Right lobe of liver (tissue), 6 donors: Measurements from ENCODE around the gene SLC4A5. TPM values are rescaled to one million over a fixed set of nuclear protein-coding genes. Genes with fewer than 3 reads are reported as not detected.
A peak's percentile ranks its signal among the peaks of the same experiment; 100 is the strongest.

Source experiments
- ATAC-seq, 4 donors: fragments of 200-7000 bp; cut with Tn5 transposase; one replicate each; pipeline ENCODE4 v1.9.1; 2020; ENCODE audit warnings: mild to moderate bottlenecking in 4 of 4, moderate library complexity in 4 of 4
- DNase-seq, 3 donors: peaks; one replicate each; pipeline ENCODE4 v3.0.0-alpha.2; 2020
- H3K27ac ChIP-seq, 3 donors: fragments of 200-600 bp; one replicate each; pipeline ENCODE4 v1.8.0; 2022
- H3K27me3 ChIP-seq, 2 donors: fragments of 200-600 bp; one replicate each; pipeline ENCODE4 v1.8.0; 2022
- H3K36me3 ChIP-seq, 4 donors: fragments of 200-600 bp; sonication (generic) in 1 of 4; one replicate each; pipeline versions ENCODE4 v1.5.1 to v1.8.0; 2017 to 2022; ENCODE audit warnings: control low read depth in 1 of 4
- H3K4me1 ChIP-seq, 4 donors: fragments of 200-600 bp; sonication (generic) in 1 of 4; one replicate each; pipeline versions ENCODE4 v1.5.1 to v1.8.0; 2017 to 2022; ENCODE audit warnings: control low read depth in 1 of 4
- H3K4me3 ChIP-seq, 3 donors: fragments of 200-600 bp; one replicate each; pipeline ENCODE4 v1.8.0; 2022
- H3K9me3 ChIP-seq, 4 donors: fragments of 200-600 bp; sonication (generic) in 1 of 4; one replicate each; pipeline versions ENCODE4 v1.5.1 to v1.8.0; 2017 to 2022; ENCODE audit warnings: control low read depth in 1 of 4
- CTCF ChIP-seq, 4 donors: fragments of 200-600 bp in 3 of 4; fragments of 450-650 bp in 1 of 4; IDR thresholded peaks; one replicate each; pipeline versions ENCODE4 v1.5.1 to v1.8.0; 2016 to 2022; ENCODE audit warnings: antibody characterized with exemption in 4 of 4, mild to moderate bottlenecking in 2 of 4
- POLR2A ChIP-seq: fragments of 450-650 bp; IDR thresholded peaks from one replicate; pipeline ENCODE4 v1.6.1; 2017; ENCODE audit warnings: antibody characterized with exemption, mild to moderate bottlenecking
- WGBS: methylation state at CpG from one replicate; pipeline ENCODE4 v1.1.6; 2018; ENCODE audit warnings: low coverage, low lambda C conversion rate; ENCODE audit not compliant: insufficient coverage; ENCODE audit errors: missing lambda C conversion rate; 5-methylcytosine and 5-hydroxymethylcytosine counted together
- intact Hi-C, 2 donors: fragments of 100-400 bp; cut with DNase I; formaldehyde crosslinking; loops; one replicate each; pipeline versions ENCODE4 v1.11.2 to v1.14.1; 2022
- total RNA-seq, 6 experiments: library from RNA; depleted of rRNA in 2 of 6; stranded (reverse); fragments of >200 nt in 2 of 6; fragmentation: NEBNext Ultra II Directional in 3 of 6; extraction: Animal tissue kit (Norgen Biotek cat#: 25700) in 3 of 6; gene quantifications; one replicate each; pipeline versions ENCODE4 v1.1.0 to v1.2.4, GENCODE V29; 2016 to 2023
- donor health status: DM: no; HTN: yes; CAD: no.
- donor health status: DM: no; HTN: no; CAD: no.
- donor health status: DM: no; HTN: no; CAD: no.
- donor health status: DM: no; HTN: yes; CAD: no.
- donor health status: DM: no; HTN: yes; CAD: no.

Gene SLC4A5
- total RNA-seq, 6 experiments from 2014 or later: 0.12 to 1.2 (median 0.68) TPM

- 25% methylated on average over 1 of the region's 1 CpG for WGBS
- intact Hi-C loops: no loop called here
These were observed 78.9 kb downstream of the SLC4A5 start for GRCh38 chr2:74264281-74264680.

DNA sequence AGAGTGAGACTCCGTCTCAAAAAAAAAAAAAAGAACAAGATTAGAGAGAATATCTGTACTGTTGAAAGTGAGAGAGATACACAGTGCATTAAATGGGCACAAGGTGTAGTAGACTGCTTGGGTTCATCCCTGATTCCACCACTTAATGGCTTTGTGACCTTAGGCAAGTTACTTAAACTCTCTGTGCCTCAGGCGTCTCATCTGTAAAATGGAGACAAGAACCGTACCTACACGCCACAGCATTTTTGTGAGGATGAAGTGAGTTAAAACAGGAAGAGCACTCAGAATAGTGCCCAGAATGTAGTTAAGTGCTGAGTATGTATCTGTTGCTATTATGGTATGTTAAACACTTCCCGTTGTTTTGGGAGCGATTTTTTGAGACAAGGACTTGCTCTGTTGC, 80.5 kb downstream of the SLC4A5 start:
- intact Hi-C loops: no loop called here
- ATAC-seq (no peak), DNase-seq (no peak)
- no peaks in the 10 kb centered on the region for H3K27me3 ChIP-seq
- H3K4me3 ChIP-seq: no peak overlapping the region
- peaks cover 0 to 4% (median 0%) of the 10 kb centered on the region in 4 donors for H3K4me1 ChIP-seq
- no peak overlapping the region for H3K27ac ChIP-seq
- no peaks in the 10 kb centered on the region for H3K36me3 ChIP-seq
- WGBS: 89% methylated on average over 5 of the region's 6 CpGs
- no peak for TF ChIP-seq CTCF (IDR thresholded peaks at IDR 0.05)
- H3K9me3 ChIP-seq: no peaks in the 10 kb centered on the region

More at GRCh38 chr2:74264281-74264680, 78.9 kb downstream of the SLC4A5 start:
- DNase-seq: no peak
- H3K27ac ChIP-seq: no peak overlapping the region
- H3K4me1 ChIP-seq: peaks cover 0 to 4% (median 0%) of the 10 kb centered on the region in 4 donors
- H3K36me3 ChIP-seq: no peaks in the 10 kb centered on the region
- H3K9me3 ChIP-seq: no peaks in the 10 kb centered on the region
- TF ChIP-seq POLR2A (no peak), CTCF (IDR thresholded peaks at IDR 0.05) (no peak)
- ATAC-seq: no peak
- H3K27me3 ChIP-seq: no peaks in the 10 kb centered on the region
- H3K4me3 ChIP-seq: no peak overlapping the region

DNA sequence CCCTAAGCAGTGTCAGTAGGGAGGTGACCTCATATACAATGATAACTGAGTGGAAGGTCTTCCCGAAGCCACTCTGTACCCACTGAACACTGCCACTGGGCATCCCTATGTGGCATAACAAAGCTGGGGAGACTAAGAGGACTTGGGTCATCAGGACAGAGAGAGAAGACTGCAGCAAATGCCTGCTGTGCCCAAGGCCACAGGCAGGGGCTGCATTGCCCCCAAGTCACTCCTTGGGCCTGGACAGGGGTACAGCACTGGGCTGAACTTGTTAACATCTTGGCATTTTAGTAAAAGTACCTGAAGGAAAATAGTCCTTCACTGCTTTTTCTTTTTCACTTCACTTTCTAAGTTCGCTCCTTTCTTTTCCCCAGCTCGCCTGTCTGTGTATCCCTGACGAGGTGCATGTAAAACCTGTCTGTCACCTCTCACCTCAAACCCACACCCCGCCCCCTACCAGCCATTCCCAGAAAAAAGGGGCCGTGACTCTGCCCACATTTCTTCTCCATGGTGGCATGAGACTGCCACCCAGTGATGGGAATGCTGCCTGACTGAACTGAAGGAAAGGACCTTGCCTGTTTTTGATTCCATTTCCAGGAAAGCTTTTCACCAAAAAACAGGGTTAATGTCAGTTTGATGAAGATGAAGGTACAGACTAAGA, 81.9 kb downstream of the SLC4A5 start:
- TF ChIP-seq POLR2A: no peak
- peak in 3 of 4 donors; percentile 16 to 29 (median 19) for TF ChIP-seq CTCF (IDR thresholded peaks at IDR 0.05)
- Histone ChIP-seq H3K27ac (no peak overlapping the region), H3K4me3 (no peak overlapping the region), H3K4me1 (no peaks in the 10 kb centered on the region), H3K36me3 (no peaks in the 10 kb centered on the region), H3K9me3 (no peaks in the 10 kb centered on the region), H3K27me3 (no peaks in the 10 kb centered on the region)
- WGBS: 48% methylated on average over 3 of the region's 6 CpGs
- DNase-seq (peak in 1 of 3 donors; percentile 31), ATAC-seq (peak; percentile 25 to 85 (median 39))
- intact Hi-C loops: no loop called here

GRCh38 chr2:74260495-74260894, 82.7 kb downstream of the SLC4A5 start:
- no peak for DNase-seq
- intact Hi-C loops: no loop called here
- H3K4me1 ChIP-seq: no peaks in the 10 kb centered on the region
- no peak overlapping the region for H3K4me3 ChIP-seq
- ATAC-seq: no peak
- WGBS: 44% methylated on average over 1 of the region's 2 CpGs
- no peak overlapping the region for H3K27ac ChIP-seq
- no peaks in the 10 kb centered on the region for H3K27me3 ChIP-seq
- H3K9me3 ChIP-seq: no peaks in the 10 kb centered on the region
- no peak for TF ChIP-seq POLR2A
- TF ChIP-seq CTCF (IDR thresholded peaks at IDR 0.05): no peak
- no peaks in the 10 kb centered on the region for H3K36me3 ChIP-seq
